Activated CD4-positive, CD25-positive, alpha-beta regulatory T cell treated with anti-CD3 and anti-CD28 coated beads, Interleukin-2, amount 50 U/mL, for 24 hours (primary cell): Measurements from ENCODE around the gene KRTAP16-1.
"Not testable (repeated sequence)": the region's sequence is repeated elsewhere in the genome, so short reads cannot be mapped to it uniquely, and the experiment has no call there.

Source experiments
- ATAC-seq, 2 donors: fragments of 150-1000 bp; cut with Tn5 transposase; one replicate each; pipeline ENCODE4 v1.10.0; 2021; ENCODE audit warnings: mild to moderate bottlenecking in 1 of 2, moderate library complexity in 1 of 2

Gene KRTAP16-1, protein sequence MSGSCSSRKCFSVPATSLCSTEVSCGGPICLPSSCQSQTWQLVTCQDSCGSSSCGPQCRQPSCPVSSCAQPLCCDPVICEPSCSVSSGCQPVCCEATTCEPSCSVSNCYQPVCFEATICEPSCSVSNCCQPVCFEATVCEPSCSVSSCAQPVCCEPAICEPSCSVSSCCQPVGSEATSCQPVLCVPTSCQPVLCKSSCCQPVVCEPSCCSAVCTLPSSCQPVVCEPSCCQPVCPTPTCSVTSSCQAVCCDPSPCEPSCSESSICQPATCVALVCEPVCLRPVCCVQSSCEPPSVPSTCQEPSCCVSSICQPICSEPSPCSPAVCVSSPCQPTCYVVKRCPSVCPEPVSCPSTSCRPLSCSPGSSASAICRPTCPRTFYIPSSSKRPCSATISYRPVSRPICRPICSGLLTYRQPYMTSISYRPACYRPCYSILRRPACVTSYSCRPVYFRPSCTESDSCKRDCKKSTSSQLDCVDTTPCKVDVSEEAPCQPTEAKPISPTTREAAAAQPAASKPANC

GRCh38 chr17:41308918-41309359 is at the start of gene KRTAP16-1:
Gene KRTAP16-1 (minus strand): TSS chr17:41309309. CDS start chr17:41309253, 56 bp downstream.
- ATAC-seq = peak; percentile 65 to 66

DNA sequence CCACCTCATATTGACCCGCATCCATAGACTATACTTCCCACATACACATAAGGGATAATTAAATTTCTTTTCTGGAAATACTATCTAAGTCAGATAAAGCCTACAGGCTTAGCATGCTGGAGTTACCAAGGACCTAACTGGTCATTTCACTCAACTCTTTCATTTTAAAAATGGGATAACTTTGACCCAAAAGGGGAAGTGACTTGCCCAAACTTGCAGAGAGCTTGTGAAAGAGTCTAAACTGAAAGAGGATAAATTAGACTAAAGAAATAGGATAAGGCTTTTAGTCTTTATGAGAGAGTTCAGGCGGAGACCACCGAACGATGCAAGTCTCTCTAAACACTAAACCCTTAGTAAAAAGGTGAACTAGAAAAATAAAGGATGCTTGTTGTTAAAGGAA is 45.4 kb upstream of the KRTAP16-1 start:
- no peak for ATAC-seq

GRCh38 chr17:41352597-41353366 is 43.7 kb upstream of the KRTAP16-1 start:
- ATAC-seq = no peak

GRCh38 chr17:41351177-41351576 is 42.1 kb upstream of the KRTAP16-1 start:
- no peak for ATAC-seq

DNA sequence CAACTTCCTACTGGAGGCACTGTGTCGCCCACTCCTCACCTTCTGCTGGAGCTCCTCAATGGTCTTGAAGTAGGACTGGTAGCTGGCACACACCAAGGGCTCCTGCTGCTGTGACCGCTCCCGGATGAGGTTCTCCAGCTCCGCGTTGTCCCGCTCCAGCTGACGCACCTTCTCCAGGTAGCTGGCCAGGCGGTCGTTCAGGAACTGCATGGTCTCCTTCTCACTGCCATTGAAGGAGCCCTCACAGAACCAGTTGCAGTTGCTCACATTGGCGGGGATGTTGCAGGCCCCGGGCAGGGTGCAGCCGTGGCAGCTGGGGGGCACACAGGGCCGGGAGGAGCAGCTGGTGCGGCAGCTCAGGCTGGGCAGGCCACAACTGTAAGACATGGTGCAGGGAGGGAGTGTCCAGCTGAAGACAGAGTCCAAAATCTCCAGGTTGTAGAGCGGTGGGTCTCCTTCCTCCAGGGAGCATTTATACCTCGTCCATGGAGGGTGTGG is 41.3 kb upstream of the KRTAP16-1 start, which contains the start of gene KRT33A:
Gene KRT33A (minus strand): TSS at position 448 of the 498 bp plus-strand sequence. CDS start 61 bp downstream, at position 387.
- ATAC-seq = not testable (repeated sequence)

DNA sequence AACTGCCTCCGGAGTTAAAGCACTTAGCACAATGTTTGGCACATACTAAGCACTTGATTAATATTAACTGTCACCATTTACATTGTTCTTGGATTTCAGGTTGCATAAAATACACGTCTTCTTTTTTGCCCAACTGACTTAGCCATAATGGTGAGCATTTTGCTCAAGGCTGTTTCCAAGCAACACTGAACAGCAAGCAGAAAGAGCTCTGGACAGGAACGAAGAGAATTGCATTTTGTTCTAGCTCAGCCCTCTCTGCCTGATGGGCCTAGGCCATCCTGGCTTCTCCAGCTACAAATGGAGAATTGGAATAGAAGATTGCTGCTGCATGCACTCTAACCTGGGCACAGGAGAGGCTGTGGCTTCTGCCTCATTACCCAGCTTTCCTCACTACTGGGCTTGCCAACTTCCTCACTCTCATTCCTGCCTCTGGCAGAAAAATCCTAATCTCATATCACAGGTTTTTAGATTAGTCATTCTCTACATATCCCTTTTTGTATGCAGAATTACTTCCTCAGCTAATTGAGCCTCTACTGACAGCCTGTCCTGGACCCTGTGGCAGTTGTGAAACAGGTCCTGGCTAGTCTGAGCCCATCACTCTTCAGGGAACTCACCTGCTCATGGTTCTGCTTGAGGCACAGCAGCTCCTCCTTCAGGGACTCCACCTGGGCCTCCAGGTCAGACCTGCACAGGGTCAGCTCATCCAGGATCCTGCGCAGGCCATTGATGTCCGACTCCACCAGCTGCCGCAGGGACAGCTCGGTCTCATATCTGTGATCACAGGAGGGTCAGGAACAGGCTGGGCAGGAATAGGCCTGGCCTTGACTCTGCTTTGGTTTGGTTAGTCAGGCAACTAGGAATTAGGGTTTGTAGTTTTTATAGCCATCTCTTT is 39.0 kb upstream of the KRTAP16-1 start:
- no peak for ATAC-seq

DNA sequence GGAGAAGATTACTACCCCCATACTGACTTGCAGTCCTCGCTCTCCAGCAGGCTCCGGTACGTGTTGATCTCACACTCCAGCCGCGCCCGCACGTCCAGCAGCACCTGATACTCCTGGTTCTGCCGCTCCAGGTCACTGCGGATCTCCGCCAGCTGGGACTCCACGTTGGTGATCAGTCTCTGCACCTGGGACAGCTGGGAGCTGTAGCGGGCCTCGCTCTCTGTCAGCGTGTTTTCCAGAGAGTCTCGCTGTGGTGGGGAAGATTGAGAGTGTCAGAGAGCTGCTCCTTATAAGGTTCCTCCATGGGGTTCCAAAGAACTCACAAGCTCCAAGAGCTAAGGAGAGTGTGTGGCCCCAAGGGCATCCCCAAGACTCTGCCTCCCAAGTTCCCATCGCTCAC is 37.3 kb upstream of the KRTAP16-1 start:
- not testable (repeated sequence) for ATAC-seq

- no peak for ATAC-seq
Measured at GRCh38 chr17:41345992-41346391, 36.9 kb upstream of the KRTAP16-1 start.

DNA sequence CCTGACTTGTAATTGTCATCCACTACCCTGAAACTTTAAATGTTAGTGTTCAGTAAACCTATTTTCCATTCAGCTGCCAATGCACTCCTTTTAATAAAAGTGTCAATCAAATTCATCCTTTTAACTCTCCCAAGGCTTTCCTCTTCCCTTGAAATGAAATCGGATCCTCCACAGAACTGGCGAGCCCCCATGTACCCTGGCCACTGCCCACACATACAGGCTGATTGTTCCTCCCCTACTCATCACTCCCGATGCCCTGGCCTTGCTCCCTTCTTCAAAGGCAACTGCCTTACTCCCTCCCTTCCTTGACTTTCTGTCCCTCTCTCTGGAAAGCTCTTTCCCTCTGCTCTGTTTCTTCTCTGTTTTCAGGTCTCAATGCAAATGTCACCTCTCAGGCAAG is 33.9 kb upstream of the KRTAP16-1 start:
- no peak for ATAC-seq

DNA sequence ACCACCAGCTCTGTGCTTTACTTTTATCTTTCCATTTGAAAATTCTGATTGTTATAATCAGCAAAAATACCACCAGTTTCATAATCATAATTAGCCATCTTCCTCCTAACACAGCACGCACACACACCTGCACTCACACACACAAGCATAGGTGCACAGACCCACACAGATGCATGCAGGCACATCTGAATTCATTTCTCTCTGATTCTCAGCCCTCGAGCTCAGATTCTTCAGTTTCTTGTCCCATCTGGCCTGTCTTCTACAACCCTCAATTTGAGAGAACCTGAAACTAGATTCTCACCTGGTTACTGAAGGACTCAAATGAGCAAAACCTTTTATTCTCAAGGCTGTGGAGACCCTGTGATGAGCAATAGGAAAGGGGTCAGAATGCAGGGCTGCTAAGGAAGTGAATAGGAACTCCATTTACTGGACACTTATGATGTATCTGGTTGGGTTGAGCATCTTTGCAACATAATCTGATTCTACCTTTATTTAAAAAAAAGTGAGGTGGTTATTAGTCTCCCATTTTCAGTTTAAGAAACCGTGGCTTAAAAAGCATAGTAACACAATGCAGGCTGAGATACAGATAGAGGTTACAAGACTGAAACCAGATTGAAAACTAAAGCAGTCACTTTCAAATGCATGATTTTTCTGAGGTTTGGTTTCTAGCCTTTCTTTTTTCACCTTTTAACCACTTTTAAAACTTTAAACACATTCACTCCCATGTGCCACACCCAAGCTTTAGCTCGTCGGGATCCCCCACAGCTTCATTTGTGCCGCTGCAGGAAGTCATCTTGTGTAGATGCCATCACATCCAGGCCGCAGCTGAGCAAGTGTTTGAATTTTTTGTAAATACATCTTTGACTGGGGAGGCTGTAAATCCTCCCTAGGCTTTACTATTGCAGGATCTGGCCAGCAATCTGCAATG is 32.1 kb upstream of the KRTAP16-1 start:
- peak; percentile 52 to 58 for ATAC-seq

- ATAC-seq = peak in 1 of 2 donors; percentile 5
Measured at GRCh38 chr17:41340494-41340893, 31.4 kb upstream of the KRTAP16-1 start.

DNA sequence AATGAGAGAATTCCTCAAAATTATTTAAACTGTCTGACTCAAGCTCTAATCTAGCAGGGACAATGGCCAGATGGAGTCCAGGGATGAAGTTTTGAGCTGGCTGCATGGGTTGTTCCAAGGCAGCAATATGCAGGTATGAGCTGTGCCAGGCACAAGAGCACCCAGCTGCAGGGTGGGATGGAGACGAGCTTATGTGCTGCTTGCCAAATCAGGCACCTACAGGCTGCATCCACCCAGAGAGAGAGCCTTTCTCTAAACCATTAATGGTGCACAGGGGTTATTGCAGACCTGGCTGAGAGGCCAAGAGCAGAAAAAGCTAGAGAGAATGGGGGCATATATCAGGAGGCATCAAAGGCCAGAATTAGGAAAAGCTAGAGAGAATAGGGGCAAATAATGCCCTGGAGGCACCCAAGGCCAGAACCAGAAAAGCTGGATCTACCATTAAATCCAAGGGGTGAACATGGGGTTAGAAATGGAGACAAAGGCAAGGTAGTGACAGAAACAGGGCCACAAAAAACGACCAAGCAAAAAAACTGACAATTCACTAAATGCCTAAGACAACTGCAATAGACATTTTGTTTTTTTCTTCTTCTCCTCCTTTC is 30.6 kb upstream of the KRTAP16-1 start:
- ATAC-seq = no peak

- peak; percentile 43 to 52 for ATAC-seq
Measured at GRCh38 chr17:41338961-41339485, 29.9 kb upstream of the KRTAP16-1 start.

GRCh38 chr17:41335747-41336146 is 26.6 kb upstream of the KRTAP16-1 start:
- no peak for ATAC-seq

DNA sequence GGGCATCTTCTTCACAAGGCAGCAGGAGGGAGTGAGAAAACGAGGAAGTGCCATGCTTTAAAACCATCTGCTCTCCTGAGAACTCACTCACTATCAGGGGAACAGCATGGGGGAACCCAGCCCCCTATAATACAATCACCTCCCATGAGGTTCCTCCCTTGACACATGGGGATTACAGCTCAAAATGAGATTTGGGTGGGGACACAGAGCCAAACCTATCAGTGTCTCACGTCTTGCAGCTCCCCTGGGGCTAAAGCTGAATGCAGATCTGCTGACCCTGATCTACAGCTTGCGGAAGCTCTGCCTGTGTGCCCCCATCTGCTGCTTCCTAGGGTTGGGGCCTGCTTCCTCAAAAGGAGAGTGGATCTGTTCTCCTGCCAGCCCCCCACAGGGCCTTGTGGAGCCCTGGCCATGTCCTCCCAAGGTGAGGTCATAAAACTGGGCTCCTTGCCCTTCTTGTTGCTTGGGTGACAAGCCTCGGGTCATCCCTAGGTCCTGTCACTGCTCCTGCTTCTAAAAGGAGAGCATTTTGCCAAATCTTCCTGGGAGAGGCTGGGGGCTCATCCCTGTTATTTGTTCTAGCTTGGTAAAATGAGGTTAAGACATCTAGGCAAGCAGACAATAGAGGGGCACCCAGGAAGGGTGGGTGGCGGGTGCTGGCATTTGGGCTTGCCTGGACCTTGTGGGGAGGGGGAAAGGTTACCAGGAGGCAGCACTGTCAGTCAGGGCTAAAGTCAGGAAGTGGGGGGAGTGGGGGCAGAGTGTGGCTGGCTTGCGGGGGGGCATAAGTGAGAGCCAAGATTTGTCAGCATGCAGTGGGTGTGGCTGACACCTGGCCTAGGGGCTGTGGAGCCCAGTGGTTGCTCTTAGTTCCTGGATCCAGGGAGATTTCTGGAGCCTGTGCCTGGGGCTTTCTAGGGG is 25.5 kb upstream of the KRTAP16-1 start:
- no peak for ATAC-seq

GRCh38 chr17:41333836-41334235 is 24.7 kb upstream of the KRTAP16-1 start:
- ATAC-seq = no peak

- ATAC-seq = no peak
Measured at GRCh38 chr17:41333098-41333497, 24.0 kb upstream of the KRTAP16-1 start.

- ATAC-seq = no peak
Measured at GRCh38 chr17:41332239-41332638, 23.1 kb upstream of the KRTAP16-1 start.

GRCh38 chr17:41331606-41332005 is 22.5 kb upstream of the KRTAP16-1 start:
- ATAC-seq = no peak
